NCI-H1694 (cell line): ENCODE measurements around the gene MAPK1.
"Not testable (repeated sequence)": the region's sequence is repeated elsewhere in the genome, so short reads cannot be mapped to it uniquely, and the experiment has no call there.

Source experiments
- DNase-seq: peaks from one replicate; lab custom pipeline; 2025; lab: John Stamatoyannopoulos, UW

The MAPK1 gene

DNA sequence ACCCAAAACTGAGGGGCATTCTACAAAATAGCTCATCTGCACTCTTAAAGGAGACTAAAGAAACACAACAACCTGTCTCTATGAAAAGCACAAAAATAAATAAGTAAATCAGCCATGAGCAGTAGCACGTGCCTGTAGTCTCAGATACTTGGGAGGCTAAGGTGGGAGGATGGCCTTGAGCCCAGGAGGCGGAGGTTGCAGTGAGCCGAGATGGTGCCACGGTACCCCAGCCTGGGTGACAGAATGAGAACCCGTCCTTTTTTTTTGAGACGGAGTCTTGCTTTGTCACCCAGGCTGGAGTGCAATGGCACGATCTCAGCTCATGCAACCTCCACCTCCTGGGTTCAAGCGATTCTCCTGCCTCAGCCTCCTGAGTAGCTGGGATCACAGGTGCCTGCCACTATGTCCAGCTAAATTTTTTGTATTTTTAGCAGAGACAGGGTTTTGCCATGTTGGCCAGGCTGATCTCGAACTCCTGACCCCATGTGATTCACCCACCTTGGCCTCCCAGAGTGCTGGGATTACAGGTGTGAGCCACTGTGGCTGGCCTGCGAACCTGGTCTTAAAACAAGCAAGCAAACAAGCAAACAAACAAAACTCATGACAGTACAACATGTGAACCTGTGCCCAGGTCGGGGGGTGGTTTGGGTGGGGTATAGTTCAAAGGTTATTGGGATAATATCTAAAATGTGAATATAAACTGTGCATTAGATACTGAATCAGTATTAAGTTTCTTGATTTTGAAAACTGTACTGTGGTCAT, 76.4 kb downstream of the MAPK1 start:
- DNase-seq, result not testable (repeated sequence)

DNA sequence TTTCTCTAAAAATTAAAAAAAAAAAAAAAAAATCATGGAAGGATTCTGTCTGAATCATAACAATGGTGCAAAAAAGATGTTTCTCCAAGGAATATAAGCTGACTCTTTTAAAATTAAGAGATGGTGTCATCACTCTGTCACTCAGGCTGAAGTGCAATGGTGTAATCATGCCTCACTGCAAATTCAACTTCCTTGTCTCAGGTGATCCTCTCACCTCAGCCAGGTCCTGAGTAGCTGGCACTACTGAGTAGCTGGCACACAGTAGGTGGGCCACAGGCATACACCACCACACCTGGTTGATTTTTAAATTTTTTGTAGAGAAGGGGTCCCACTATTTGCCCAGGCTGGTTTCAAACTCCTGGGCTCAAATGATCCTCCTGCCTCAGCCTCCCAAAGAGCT, 77.1 kb downstream of the MAPK1 start:
- no peak for DNase-seq

- DNase-seq, result not testable (repeated sequence)
Observed at GRCh38 chr22:21787565-21787964, 79.9 kb downstream of the MAPK1 start.

GRCh38 chr22:21780259-21780658, 87.2 kb downstream of the MAPK1 start:
- no peak for DNase-seq

DNA sequence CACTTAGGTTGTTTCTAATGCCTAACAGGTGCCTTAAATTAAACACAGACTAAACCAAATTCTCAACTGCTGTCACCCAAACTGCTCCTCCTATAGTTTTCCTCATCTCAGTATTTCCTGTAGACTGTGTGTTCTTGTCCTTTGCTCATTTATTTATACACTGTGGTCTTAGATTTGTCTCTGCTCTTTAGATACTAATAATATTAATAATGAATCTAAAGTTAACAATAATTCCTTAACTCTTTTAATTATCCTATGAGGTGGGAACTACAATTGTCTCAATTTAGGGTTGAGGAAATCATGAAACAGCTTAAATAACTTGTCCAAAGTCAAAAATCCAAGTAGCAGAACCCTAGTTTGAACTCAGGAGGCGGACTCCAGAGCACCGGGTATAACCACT, 88.0 kb downstream of the MAPK1 start:
- DNase-seq, result no peak

DNA sequence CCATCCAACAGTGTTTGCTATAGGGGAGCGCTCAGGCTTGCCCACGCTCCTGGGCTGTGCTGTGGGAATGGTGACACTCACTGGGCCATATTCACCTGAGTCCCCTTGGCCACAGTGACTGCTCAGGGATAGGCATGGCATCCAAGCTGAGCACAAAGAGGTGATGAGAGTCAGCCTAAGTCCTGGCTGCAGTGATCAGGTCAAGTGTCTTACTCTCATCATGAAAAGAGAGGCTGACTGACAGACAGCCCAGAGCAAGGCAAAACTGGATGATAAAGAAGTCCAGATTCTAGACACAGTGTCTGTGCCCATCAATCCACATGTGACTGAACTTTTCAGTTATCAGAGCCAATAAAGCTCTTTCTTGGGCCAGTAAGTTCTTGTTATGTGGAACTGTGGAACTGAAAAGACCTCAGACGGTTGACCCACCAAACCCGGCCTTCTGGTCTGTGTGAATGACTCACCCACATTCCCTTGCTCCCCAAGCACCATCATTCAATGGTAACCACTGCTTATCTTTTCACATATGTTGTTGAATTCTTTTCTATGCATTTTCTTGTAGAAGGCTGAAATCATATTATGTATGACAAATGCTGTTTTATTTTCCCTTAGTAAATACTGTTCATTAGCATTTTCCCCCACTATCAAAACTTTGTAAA, 88.6 kb downstream of the MAPK1 start:
- DNase-seq, result no peak

DNA sequence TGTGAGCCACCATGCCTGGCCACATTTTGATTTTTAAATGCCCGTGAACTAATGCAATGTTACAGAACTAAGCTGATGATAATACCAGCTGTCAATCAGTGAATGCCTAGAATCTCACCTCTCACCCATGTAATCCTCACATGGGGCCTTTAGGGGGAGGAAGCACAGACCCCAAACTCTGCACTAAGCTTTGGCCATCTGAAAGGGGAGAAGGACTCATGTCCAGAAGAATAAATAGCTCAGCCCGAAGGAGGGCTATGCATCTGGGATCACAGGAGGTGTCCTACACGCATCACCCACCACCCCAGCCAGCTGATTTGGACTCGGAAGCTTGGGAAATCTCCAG, 95.8 kb downstream of the MAPK1 start:
- DNase-seq, result no peak

GRCh38 chr22:21768435-21768834, 99.0 kb downstream of the MAPK1 start:
- DNase-seq, result no peak

DNA sequence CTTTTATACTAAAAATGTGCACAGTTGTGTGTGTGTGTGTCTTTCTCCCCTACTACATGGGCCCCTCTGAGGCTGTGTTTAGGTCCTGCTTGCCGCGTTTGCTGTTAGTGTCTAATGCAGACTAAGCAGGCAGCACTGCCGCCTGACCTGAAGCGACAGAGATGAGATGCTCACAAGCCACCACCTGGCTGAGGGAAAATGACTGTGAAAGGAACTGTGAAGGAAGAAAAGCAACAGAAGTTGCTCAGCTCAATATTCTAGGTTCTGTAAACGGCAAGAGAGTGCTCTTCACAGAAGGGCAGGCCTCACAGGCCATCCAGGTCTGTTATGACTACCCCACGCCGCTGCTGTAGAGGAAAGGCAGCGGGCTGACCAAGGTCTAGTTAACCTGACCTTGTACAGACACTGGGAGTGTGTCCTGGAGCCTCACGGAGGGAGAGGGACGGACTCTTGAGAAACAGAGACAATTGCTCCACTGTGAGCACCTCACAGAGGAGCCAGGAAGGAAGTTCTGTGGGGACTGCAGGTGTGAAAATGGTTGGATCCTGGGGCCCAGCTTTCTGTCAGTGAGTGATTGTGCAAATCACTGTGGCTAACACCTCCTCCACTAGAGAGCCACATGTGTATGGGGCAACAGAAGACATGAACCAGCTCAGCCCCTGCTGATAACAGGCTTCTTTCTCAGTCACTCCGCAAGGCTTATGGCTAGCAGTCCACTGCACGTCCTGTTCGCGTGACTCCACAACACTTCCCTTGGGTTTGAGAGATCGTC, 100.6 kb downstream of the MAPK1 start:
- DNase-seq, result no peak

DNA sequence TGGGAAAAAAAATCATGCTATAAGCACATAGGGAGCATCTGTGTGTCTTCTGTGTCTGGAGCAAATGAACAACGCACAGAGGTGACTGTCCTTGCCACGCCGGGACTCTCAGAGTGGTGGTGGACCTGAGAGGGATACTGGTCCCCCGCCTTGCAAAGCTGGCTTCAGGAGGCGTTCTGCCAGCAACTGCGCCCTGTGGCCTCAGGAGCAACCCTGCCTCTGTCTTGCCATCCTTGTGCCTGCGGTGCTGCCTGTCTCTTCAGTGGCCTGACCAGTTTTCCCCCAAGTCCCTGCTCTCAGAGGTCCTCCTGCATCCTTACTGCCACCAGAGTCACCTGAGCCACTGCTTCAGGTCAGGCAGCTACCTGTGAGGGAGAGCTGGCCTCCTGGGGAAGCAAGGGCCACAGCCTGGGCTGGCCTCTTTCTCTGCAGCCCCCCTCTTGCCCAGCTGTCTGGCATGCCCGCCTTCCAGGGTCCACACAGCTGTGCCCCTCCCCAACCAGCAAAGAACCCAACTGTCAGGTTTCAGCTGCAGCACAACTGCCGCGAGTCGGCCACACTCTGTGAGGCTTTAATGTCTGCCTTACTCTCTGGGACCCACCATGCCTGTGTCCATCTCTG, 101.4 kb downstream of the MAPK1 start:
- no peak for DNase-seq

GRCh38 chr22:21764038-21764804, 103.2 kb downstream of the MAPK1 start:
- no peak for DNase-seq

DNA sequence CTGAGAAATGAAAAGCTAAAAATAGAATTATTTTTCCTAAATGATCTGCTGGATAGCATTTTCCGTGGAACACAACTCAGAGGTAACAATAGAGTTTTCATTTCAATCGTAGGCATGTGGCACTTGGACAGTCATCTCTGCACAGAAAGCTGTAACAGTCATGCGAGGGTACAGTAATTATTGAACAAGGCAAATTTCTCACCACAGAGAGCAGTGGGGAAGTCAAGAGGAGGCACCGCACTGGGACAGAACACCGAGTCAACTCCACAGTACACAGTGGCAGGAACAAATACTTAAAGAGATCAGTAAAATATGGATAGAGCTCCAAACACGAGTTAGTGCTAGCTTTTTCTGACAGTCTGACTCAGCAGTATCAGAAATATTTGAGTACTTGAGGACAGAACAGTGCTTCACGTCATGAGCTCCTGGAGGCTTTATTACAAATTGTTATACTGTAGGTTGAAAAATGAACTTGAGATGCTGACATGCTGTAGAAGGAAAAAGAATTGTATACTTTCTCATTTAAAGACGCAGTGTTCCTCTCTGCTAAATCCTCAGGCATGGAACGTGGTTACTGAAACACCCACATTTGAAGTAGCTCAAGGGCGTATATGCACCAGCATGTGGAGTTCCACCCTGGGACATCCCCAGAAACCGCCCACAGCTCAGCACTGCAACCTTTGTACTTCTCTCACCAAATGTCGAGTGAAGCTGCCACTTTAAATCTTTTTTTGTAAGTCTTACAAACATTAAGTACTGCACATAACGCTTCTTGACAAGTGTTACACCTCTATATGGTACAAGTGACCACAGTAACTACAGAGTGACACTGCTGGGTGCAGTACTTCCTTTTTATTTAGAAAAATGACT, 104.5 kb downstream of the MAPK1 start:
- no peak for DNase-seq

DNA sequence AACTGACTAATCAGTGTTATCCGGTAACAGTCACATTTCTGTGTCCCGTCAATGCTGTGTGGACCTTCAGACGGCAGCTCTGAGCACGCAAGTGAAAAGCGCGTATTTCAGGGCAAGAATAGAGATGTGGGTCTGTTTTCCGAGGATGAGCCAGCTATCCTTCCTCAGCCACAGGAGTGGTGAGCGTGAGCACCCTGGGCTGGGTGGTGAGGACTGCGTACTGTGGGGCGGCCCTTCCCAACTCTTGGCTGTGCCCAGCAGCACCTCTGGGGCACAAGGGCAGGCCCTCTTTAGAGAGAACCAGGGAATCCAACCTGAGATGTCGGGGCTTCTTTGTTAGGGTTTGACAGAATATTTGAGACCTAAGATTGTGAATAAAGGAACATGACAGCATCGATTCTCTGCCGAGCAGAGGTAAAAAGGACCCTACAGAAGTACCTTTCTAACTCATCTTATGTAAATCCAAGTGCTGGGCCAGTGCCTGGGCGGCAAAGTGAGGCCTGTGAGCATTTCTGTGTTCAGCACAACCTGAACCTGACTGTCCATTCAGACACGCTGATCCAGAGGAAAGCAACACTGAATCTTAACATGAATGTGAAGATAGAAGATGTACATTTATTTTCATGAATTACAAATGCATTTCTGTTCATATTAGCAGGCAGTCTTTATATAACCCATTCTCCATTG, 105.3 kb downstream of the MAPK1 start:
- no peak for DNase-seq

DNA sequence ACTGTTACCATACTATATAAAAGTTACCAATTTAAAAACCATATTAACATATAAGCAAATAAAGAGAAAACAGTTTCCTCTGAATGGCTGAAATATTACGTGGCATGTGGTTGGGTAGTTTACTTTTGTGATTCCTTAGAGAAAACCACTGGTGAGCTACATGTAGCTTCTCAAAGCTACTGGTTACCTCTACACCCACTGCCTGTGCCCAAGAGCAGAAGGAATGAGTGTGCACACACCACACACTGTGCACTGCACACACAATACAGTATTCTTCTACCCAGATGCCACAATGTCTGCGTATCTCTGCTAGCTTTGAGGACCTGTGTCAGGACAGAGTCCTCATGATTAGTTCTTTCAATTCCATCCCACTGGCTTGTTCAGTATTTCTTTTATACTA, 106.4 kb downstream of the MAPK1 start:
- DNase-seq, result no peak

DNA sequence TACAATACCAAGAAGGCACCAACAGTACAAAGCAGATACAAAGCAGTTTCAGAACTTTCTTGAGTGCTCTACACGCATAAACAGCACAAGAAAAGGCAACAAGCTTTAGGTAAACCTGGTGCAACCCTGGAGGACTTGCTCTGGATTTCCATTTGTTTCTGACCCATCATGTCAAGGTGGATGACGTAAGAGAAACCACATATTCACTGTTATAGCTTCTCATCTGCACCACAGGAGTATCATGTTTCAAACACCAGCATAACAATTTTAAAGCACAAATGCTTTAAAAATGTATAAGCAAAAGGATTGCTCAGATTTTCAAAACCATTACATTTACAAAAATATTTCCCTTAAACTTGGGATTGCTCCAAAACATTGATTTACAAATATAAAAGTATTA, 106.8 kb downstream of the MAPK1 start:
- DNase-seq, result no peak

GRCh38 chr22:21759646-21760376, 107.6 kb downstream of the MAPK1 start:
- no peak for DNase-seq

DNA sequence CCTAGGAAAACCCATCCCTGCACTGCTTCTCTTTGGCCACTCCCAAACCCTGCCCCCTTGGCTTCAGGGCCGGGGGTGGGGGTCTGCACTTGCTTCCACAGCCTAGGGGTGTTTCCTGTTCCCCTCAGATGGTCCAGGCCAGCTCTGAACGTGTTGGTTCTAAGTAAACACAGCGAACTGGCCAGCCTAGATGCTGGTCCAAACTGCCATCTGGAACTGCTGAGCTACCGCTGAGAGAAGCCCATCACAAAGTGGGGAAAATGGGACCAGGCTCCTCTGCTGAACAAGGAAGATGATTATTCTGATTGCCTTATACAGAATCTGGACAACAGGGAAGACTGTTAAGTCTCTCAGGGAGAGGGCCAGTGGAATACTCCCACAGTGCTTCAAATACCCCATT, 108.4 kb downstream of the MAPK1 start:
- DNase-seq, result no peak

DNA sequence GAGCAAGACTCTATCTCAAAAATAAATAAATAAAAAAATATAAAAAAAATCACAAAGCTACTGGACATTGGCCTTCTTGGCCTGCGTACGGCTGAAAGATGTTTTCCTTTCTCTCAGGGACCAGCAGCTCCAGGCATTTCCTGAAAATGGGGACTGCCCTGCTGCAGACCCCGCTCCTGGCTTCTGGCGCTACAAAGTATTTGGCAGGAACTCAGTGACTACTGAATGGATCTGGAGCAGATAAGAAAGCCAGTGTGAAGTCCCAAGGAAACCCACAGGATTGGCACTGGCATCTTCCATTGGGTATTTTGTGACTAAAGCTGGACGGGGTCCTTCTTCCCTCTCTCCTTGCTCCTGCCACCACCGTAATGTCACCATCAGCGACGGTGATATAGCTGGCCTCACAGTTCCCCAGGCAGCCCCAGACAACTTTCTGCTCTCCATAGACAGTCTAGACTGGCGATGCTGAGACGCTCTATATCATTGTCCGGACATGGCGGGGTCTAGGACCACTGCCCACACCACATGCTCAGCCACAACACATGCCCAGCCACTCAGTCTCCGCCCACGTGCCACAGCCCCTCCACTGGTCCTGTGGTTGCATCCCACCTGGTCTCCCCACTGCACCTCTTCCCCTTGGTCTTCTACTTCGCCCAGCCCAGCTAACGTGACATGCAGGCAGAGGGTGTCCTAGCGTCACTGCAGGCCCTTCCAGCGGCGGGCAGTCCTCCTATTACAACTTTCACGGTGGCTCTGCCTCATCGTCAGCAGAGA, 109.2 kb downstream of the MAPK1 start:
- no peak for DNase-seq

DNA sequence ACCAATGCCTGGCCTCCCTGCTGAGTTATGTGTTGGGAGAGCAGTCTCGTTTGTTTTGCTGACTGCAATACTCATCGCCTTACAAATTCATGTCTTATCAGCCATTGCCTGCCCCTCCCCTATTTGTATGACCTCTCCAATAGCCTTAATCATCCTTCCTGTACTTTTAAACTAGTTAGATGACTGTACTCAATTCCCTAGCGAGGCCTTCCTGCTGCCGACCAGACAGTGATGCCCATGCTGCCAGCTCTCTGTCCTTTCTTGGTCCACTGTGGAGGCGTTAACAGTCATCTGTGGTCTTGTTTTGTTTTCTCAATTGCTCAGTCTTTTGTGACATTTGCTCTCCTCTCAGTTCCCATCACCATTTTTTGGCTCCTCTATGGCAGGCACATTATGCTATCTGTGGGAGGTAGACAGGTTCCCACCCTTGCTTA, 111.6 kb downstream of the MAPK1 start:
- DNase-seq, result no peak
